ENCODE results near the gene DGAT2L6. TPM values are rescaled to one million over a fixed set of nuclear protein-coding genes. Genes with fewer than 3 reads are reported as not detected.

DGAT2L6 gene, protein sequence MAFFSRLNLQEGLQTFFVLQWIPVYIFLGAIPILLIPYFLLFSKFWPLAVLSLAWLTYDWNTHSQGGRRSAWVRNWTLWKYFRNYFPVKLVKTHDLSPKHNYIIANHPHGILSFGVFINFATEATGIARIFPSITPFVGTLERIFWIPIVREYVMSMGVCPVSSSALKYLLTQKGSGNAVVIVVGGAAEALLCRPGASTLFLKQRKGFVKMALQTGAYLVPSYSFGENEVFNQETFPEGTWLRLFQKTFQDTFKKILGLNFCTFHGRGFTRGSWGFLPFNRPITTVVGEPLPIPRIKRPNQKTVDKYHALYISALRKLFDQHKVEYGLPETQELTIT
- total RNA-seq (2014; rRNA removed; shearing (Covaris generic)), result not detected in 2 replicates

DNA sequence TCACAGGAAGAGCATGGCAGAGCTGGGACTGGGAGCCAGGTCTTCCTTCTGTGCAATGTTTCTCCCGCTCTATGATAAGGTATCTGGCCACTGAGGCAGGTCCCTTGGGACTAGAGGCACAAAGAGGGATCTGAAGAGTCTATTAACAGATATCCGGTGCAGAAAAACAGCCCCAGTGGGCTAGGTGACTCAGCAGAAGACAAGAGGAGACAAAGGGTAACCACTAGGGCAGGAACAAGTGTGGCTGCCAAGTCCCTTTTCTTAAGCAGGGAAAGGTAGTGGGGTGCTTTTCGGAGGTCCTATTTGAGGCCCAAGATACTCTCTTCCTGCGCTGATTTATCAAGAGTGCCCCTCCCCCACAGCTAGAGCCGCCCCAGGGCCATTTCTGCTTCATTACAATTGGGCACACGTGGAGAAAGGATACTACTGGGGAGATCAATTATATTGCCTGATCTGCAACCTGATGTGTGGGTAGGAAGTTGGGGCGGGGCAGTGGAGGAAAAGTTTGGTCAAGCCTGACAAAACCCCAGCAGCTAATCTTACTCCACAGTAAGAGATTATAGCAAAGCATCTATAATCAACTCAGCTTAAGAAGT lies at the start of gene DGAT2L6:
Gene DGAT2L6 (plus strand): TSS at position 546 of the 596 bp plus-strand sequence. CDS start 100 bp downstream, outside the sequence.
- peak; percentile 47 for DNase-seq (ENCODE audit: low read depth)

DNA sequence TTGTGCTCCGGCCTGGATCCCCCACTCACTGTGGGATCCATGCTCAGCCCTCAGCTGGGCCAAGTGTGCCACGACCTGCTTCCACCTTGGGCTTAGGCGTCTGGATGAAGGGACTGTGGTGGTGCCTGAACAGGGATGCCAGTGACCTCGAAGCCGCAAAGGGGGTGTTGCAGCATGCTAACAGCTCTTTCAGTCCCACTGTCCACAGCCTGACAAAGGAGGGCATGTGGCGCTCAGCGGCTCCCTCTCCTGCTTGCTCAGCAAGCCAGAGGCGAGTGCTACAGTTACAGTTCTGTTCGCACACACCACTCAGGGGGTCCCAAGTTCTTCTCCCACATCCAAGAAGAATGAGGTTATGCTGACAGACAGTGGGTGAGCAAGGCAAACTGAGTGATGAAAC lies 49.2 kb upstream of the DGAT2L6 start:
- no peak for DNase-seq (ENCODE audit: low read depth)

DNA sequence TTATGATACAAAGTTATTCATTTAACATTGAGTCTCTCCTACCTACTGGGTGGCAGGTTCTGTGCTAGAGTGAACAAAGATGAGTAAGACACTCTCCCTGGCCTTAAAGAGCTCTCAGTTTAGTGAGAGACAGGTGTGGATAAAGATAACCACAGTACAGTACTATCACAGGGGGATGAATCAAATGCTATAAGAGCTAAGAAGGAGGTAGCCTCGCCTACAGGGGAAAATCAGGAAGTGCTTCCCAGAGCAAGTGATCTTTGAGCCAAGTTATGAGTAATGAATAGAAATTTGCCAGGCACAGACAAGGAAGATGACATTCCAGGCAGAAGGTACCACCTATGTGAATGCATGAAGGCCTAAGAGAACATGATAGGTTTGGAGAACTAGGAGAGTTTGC lies 47.5 kb upstream of the DGAT2L6 start:
- DNase-seq (ENCODE audit: low read depth), result peak; percentile 25

DNA sequence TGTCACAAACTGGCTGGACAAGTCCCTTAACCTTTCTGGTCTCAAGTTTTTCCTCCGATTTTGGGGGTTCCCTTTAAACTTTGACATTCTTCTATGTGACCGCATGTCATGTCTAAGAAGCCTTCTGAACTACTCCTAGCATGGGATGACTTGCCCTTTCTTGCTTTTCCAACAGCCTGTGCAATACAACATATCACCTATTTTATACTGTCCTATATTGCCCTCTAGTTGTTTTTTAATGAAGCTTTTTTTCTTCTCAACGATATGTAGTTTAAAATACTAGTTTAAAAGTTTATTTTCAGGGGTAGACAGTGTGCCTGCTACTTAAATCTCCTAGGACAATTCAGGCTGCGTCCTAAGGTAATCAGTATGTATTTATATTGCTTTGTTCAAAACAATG lies 45.1 kb upstream of the DGAT2L6 start:
- DNase-seq (ENCODE audit: low read depth), result peak; percentile 15

DNA sequence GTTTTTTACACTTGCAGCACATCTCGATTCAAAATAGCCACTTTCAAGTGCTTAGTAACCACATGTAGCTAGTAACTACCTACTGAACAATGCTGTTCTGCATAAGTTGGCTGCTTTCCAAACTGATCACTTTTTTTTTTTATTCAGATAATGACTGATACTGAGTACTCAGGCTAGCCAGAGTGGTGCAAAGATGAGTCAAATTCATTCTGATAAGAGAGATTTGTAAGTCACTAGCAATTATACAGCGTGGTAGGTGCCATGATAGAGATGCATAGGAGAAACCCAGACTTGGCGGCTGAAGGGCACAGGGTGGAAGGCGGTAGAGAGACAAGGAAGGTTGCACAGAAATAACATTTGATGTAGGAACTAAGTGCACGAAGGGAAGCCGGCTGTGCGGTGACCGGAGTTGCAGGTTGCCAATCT lies 44.4 kb upstream of the DGAT2L6 start:
- no peak for DNase-seq (ENCODE audit: low read depth)

DNA sequence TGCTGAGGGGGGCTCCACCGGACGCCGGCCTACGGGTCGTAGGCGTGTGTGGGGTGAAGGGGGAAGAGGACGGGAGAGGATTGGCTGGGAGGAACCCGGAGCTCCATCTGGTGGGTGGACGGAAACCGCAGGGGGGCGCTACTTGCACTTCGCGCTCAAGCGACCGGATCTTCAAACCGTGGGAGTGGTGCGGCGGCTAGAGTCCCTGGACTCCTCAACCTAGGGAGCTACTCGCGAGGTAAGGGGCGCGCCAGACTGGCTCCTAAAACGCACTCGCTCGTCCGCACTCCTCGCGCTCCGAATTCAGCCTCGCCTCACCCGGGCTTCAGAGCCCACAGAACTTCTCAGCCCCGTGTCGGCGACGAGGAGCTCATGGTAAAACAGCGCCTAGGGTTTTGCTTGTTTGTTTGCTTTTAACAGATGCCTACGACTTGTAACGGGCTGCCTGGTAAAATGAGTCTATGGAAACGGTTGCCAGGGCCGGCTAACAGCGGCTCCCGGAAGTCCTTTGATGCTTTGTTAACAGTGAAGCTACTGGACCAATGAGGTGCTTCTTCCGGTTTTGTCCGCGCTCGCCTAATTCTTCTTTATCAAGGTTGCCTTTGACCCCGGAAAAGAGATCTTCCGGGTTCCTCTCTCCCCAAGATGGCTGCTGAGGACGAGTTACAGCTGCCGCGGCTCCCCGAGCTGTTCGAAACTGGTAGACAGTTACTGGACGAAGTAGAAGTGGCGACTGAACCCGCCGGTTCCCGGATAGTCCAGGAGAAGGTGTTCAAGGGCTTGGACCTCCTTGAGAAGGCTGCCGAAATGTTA lies 43.8 kb upstream of the DGAT2L6 start, which contains the start of gene IGBP1:
Gene IGBP1 (plus strand): TSS at position 145 of the 813 bp plus-strand sequence. CDS start 501 bp downstream, at position 646.
- DNase-seq (ENCODE audit: low read depth), result peak; percentile 96

DNA sequence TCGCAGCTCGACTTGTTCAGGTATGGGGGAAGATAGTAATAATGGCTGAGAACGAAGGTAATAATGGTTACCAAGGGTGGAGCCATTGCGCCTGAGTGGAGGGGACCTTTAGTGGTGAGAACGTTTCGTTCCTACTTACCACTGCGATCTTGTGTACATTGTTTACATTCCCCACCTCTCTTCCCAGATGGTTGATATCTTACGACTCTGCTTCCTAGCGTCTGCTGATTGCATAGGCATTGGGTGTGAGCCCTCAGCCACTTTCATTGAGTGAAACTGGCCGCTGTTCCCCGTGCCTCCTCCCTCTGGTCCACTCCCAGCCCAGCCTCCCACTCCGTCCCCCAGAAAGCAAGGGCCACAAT lies 43.2 kb upstream of the DGAT2L6 start:
- no peak for DNase-seq (ENCODE audit: low read depth)

DNA sequence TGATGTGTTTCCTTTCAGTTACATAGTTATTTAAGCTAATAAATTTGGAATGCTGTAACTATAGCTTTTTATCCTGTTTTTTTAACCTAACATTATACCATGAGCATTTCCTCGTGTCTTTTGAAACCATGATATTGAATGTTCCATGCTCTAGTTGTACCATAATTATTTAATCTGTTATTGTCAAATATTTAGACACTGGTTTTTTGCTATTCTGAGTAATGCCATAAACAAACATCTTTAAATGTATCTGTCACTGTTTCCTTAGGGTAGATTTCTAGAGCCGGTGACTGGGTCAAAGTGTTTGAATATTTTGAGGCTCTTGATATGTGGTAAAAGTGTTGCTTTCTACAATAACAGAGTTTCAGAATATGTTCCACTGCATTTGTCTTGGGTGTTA lies 38.7 kb upstream of the DGAT2L6 start:
- DNase-seq (ENCODE audit: low read depth), result no peak

DNA sequence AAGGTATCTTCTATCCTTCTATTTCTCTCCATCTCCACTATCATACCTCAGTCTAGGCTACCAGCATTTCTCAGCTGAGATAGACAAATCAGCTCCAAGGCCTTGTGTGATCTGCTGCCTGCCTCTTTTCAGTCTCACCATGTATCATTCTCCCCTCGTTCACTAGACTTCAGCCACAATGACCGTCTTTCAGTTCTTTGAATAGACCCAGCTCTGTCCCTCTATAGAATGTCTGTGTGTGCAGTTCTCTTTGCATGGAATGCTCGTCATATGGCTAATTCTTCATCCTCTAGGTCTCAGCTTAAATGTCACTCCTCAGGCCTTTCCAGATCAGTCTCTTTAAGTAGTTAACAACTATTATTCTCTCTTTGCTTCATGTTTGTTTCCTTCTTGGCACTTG lies 37.5 kb upstream of the DGAT2L6 start:
- no peak for DNase-seq (ENCODE audit: low read depth)

DNA sequence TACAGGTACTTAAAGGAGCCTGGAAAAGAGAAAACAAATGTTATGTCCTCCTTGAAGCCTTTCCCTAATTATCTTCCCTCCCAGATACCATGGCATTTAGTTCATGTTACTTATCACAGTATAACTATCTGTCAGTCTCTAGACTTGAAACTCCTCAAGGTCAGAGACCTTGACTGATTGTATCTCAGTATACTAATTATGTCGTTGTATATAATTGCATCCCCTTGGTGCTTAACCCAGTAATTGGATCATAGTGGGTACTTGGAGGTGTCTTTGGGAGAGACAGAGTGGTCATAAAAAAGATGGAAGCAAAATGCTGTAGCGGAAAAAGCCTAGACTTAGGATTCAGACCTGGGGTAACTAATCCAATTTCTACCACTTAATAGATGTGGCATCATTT lies 35.9 kb upstream of the DGAT2L6 start:
- DNase-seq (ENCODE audit: low read depth), result no peak

DNA sequence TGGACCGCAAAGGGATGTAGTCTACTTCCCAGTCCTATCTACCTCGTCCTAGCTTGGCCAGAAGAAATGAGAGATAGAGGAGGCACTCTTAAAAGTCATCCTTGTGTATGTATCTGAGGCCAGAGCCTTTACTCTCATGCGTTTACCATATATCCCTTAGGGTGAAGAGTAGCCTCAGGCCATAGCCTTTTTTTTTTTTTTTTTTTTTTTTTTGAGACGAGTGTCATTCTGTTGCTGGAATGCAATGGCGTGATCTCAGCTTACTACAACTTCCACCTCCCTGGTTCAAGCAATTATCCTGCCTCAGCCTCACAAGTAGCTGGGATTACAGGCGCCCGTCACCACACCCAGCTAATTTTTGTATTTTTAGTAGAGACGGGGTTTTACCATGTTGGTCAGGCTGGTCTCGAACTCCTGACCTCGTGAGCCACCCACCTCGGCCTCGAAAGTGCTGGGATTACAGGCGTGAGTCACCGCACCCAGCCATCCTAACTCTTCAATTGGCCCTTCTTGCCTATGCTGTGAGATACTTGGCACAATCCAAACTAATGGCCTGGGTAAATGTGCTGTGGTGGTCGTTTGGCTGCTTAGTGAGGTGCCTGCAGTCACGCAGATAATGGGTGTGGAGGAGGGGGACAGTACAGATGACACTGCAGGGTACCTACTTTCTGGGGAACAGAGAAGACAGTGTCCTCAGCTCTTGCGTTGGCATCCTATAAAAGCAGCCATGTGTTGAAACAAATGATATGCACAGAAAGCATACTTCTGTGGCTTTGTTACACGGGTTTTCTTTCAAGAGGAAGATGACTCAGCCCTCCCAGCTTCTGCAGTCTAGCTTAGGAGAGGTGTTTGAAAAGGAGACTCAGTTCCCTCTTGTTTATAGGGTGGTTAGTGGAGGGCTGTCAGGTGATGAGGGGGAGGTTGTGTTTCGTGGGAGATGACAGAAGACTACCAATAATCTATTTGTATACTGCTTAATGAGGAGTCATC lies 10.4 kb upstream of the DGAT2L6 start:
- peak; percentile 88 for DNase-seq (ENCODE audit: low read depth)

DNA sequence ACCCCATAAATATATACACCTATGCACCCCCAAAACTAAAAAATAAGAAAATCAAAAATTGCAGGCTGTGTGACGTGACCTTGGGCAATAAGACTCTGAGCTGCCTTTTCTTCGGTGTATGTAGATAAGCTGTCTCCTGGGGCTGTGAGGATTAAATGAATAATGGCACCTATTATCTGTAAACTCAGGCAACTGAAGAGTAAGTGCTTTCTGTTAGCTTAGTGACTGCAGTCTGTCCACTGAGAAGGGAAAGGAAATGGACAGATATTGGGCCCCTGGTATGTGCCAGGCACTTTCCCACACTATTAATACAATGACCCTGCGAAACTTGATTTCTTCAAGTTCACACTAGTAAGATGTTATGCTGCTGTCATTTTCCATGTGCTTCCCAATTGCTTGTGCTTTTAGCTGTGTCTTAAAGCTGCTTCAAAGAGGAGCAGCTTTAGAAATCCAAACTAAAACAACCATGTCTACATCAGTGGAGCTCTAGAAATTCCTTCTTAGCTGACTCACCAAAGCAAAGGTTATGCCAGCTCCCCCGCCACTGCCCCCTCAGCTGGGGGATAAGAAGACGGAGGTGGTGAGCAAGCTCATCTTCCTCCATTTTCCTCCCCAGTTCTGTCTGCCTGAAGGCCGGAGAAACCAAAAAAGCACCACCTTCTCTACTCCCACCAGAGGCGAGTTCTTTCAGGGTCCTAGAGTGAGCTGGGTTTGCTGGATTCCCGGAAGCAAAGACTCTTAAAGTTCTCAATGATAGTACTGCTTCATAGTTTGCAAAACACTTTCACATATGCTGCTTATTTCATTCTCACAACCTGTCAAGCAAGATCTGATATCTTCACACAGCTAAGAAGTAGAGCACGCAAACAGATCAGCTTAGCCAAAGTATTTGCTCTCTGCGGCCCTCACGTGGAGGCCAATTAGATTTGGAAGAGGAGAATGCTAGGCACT lies 8.8 kb upstream of the DGAT2L6 start:
- DNase-seq (ENCODE audit: low read depth), result peak; percentile 87

DNA sequence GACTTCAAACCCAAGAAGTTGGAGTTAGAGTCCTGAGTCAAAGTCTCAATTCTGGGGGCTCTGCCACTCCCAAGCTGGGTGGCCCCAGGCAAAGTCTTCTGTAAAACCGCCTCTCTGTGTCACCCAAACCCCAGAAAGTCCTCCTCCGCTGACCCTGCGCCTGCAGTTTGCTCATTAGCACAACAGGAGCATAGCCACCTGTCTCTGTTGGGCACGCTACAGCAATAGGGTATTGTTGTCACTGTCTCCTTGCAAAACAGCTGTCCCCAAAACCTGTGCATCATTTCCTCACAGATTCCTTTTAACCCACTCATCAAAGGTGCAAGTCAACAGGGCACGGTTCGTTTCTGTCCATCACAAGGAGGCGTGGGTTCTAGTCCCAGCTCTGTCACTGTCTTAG lies 8.0 kb upstream of the DGAT2L6 start:
- peak; percentile 27 for DNase-seq (ENCODE audit: low read depth)

DNA sequence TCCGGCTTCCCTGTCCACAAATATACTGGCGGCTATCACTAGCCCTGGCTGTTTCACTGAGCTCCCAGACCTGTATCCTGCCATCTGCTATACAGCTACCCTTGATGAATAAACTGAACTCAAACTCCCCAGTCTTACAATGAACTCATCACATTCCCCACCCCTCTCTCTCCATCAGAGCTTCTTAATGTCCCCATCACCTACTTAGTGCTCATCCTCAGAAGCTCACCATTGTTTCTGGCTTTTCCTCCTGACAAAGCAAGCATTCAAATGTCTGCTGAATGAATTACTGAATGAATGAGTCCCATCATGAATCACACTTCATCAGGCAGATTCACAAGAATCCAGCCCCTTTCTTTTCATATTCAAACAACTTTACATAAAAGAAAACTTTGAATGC lies 5.7 kb upstream of the DGAT2L6 start:
- DNase-seq (ENCODE audit: low read depth), result peak; percentile 33

DNA sequence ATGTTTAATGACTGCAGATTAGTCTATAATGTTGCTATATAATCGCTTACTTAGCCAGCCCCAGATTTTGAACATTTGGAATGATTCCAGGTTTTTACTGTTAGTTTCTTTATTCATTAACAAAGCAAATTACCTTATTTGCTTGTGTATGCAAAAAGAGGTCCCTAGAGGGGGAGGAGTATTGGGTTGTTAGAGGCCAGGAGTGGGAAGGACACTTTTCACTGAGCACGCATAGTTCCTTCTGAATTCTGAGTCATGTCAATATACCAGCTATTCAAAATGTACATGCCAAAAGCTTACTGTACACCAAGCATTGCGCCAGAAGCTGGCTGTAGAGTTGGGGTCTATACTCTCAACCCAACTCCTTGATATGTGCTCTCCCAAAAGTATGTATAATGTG lies 5.1 kb upstream of the DGAT2L6 start:
- no peak for DNase-seq (ENCODE audit: low read depth)

DNA sequence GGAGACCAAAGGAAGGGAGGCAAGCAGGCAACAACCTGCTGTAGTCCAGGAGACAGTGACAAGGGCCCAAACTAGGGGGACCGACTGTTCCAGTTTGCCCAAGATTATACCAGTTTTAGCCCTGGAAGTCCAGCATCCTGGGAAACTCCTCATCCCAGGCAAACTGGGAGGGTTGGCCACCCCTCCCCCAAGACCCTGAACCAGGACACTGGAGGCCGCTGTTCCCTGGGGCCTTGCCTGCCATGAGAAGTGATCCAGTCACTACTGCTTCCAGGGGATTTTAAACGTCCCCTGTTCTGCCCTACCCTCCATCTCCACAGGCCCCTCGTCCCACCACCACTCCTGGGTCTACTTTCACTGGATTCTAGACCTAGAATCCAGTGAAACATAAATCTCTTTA lies 4.3 kb upstream of the DGAT2L6 start:
- no peak for DNase-seq (ENCODE audit: low read depth)

DNA sequence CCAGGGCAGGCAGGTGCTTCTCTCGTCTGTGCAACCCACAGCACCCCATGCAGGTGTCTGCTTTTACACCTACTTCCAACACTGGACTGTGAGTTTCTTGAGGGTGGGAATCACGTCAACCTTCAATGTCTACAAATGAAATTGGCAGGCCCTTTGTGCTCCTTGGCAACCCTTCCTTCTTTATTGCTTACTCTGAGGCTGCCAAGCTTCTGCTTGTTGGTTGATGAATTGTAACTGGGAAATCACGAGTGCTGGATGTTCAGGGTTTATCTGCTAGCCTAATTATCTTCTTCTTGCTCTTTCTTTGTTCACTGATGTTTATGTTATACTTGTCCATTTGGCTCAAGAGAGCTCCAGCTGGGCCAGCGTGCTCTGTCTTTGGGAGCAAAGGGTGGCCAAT lies 2.5 kb upstream of the DGAT2L6 start:
- DNase-seq (ENCODE audit: low read depth), result peak; percentile 69

DNA sequence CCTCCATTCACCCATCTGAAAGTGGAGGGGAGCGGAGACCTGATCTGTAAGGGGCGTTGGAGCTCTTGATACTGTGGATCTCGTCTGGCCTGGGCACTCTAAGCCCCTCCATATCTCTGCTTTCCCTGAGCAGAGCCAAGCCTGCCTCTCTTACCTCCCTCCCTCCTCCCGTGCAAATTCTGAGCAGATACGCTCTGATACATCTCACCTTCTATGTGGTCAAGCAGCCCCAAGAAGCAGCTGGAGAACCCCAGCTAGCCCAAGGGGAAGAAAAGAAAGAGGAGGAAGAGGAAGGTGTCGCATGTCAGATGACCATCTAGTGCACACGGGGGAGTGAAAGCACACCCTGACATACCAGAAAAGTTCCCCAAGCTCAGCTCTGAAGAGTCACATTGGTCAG lies 1.9 kb upstream of the DGAT2L6 start:
- no peak for DNase-seq (ENCODE audit: low read depth)

DNA sequence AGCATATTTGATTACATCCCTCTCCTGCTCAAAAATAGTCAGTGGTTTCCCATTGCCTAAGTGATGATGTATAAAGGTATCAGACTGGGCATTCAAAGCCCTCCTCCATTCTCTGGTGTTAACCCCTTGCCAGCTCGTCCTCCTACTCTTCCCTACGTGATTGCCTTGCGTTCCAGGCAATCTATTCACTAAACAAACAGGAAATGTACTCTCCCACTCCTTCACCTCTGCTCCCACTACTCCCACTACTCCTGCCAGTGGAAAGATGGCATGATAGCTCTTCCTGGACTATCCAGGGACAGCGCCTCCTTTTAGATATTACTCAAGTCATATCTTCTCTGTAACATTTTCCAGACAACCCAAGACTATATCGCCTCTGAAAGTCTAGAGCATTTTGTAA lies 5.8 kb downstream of the DGAT2L6 start:
- no peak for DNase-seq (ENCODE audit: low read depth)

DNA sequence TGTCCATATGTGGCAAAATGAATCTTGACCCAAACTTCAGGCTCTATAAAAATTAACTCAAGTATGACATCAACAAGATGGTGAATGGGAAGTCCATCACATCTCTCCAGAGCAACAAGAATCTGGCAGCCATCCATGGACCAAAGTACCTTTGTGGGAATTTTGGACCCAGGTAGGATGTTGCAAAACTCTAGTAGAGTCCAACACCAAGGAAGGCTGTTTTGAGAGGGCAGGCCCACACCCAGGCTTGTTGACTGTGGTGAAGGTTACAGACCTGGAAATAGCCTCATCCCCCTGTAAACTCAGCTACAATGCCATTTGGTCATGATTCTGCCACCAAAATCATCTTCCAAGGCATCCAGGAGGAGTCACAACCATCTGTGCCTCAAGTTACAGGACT lies 12.9 kb downstream of the DGAT2L6 start:
- no peak for DNase-seq (ENCODE audit: low read depth)

Data from M059J (cell line).